Endothelial cell of umbilical vein (primary cell): ENCODE data around the gene PIN1. TPM values are rescaled to one million over a fixed set of nuclear protein-coding genes. Genes with fewer than 3 reads are reported as not detected.

Source experiments
- BruUV-seq: library from RNA; stranded (reverse); fragments of 400-500 nt; replicated peaks from 2 replicates; lab custom pipeline; 2021; lab: Mats Ljungman, UMichigan
- CTCF ChIA-PET: fragments of 300-600, 350-600 bp; sonication (Branson Sonifier 250); formaldehyde crosslinking; loops from one replicate; lab custom pipeline; 2021; ENCODE audit warnings: antibody characterized with exemption, inconsistent platforms; lab: Charles Lee
- POLR2A ChIA-PET: fragments of 300-600, 350-600 bp; sonication (Branson Sonifier 250); formaldehyde crosslinking; loops from one replicate; lab custom pipeline; 2021; ENCODE audit warnings: antibody characterized with exemption, inconsistent platforms; lab: Charles Lee
- DNase-seq: peaks from one replicate; pipeline ENCODE4 v3.0.0-alpha.2; 2011; ENCODE audit warnings: low read depth, low spot score
- FAIRE-seq: peaks from 2 replicates; lab custom pipeline; 2011; peaks lifted over from hg19 to GRCh38; lab: Jason Lieb, UNC
- H2AFZ ChIP-seq: 2 replicates; pipeline ENCODE4 v1.6.0; 2012; ENCODE audit warnings: low read depth, low read length, control low read depth, inconsistent platforms
- H3K27ac ChIP-seq: 2 replicates; pipeline ENCODE4 v1.5.1; 2011; ENCODE audit warnings: low read depth, mild to moderate bottlenecking, control low read depth, low read length, moderate library complexity; ENCODE audit not compliant: insufficient read depth
- H3K27me3 ChIP-seq, 2 experiments: 2 replicates each; pipeline versions ENCODE4 v1.6.0 to v1.6.1; 2011; ENCODE audit warnings: low read length in 2 of 2, mixed read lengths in 1 of 2; ENCODE audit not compliant: control insufficient read depth in 2 of 2, insufficient read depth in 2 of 2
- H3K36me3 ChIP-seq, 2 experiments: 2 replicates in 1 of 2; 3 replicates in 1 of 2; pipeline ENCODE4 v1.5.1; 2011; ENCODE audit warnings: low read length in 2 of 2, mild to moderate bottlenecking in 1 of 2, moderate library complexity in 1 of 2; ENCODE audit not compliant: control insufficient read depth in 2 of 2, insufficient read depth in 2 of 2; ENCODE audit errors: extremely low read depth in 1 of 2
- H3K4me1 ChIP-seq: 3 replicates; pipeline ENCODE4 v1.5.1; 2011; ENCODE audit warnings: mild to moderate bottlenecking, low read length; ENCODE audit not compliant: control insufficient read depth, insufficient read depth; ENCODE audit errors: extremely low read depth
- H3K4me2 ChIP-seq: 2 replicates; pipeline ENCODE4 v1.6.1; 2011; ENCODE audit warnings: low read length, control low read depth, mixed read lengths; ENCODE audit not compliant: insufficient read depth
- H3K4me3 ChIP-seq, 3 experiments: fragments of 200-600 bp in 1 of 3; sonication (generic), shearing (Covaris generic) in 1 of 3; replicated peaks in 1 of 3; 2 replicates each; pipeline ENCODE4 v1.5.1; 2011 to 2016; ENCODE audit warnings: control low read depth in 3 of 3, low read length in 3 of 3, mild to moderate bottlenecking in 2 of 3, inconsistent platforms in 1 of 3, low read depth in 1 of 3, moderate library complexity in 1 of 3; ENCODE audit not compliant: insufficient read depth in 1 of 3
- H3K79me2 ChIP-seq: 2 replicates; pipeline ENCODE4 v1.6.0; 2012; ENCODE audit warnings: low read length, inconsistent platforms; ENCODE audit not compliant: control insufficient read depth, insufficient read depth
- H3K9ac ChIP-seq: replicated peaks from 2 replicates; pipeline ENCODE3; 2011; ENCODE audit warnings: low read length, control low read depth; ENCODE audit not compliant: insufficient read depth; ENCODE audit errors: extremely low read depth
- H3K9me1 ChIP-seq: replicated peaks from 3 replicates; pipeline ENCODE4 v1.6.0; 2011; ENCODE audit warnings: mild to moderate bottlenecking, low read length; ENCODE audit not compliant: control insufficient read depth, insufficient read depth; ENCODE audit errors: extremely low read depth
- H3K9me3 ChIP-seq: replicated peaks from 2 replicates; pipeline ENCODE4 v1.5.1; 2012; ENCODE audit warnings: low read length, inconsistent platforms; ENCODE audit not compliant: control insufficient read depth, insufficient read depth
- H4K20me1 ChIP-seq: replicated peaks from 2 replicates; pipeline ENCODE3; 2011; ENCODE audit warnings: mild to moderate bottlenecking, low read length; ENCODE audit not compliant: control insufficient read depth, insufficient read depth; ENCODE audit errors: extremely low read depth
- CTCF ChIP-seq, 2 donors: IDR thresholded peaks; 1 replicate in 1 of 2; 2 replicates in 1 of 2; pipeline ENCODE4 v1.5.1; 2011; ENCODE audit warnings: low read length in 2 of 2, mild to moderate bottlenecking in 2 of 2, moderate library complexity in 2 of 2, control low read depth in 1 of 2, inconsistent platforms in 1 of 2, low read depth in 1 of 2; ENCODE audit not compliant: insufficient read depth in 1 of 2; ENCODE audit errors: extremely low read depth in 1 of 2
- EZH2 ChIP-seq: IDR thresholded peaks from 2 replicates; pipeline ENCODE4 v1.6.1; 2012; ENCODE audit warnings: borderline replicate concordance, low read depth, mild to moderate bottlenecking, moderate library complexity, low read length, inconsistent platforms; ENCODE audit not compliant: severe bottlenecking
- FOS ChIP-seq: IDR thresholded peaks from 2 replicates; pipeline ENCODE4 v1.6.1; 2011; ENCODE audit warnings: mild to moderate bottlenecking, low read length, moderate library complexity, borderline replicate concordance; ENCODE audit not compliant: insufficient read depth
- GATA2 ChIP-seq: IDR thresholded peaks from 2 replicates; pipeline ENCODE4 v1.7.0; 2011; ENCODE audit warnings: low read depth, mild to moderate bottlenecking, moderate library complexity, mixed read lengths, low read length; ENCODE audit not compliant: insufficient read length, insufficient read depth
- JUN ChIP-seq: IDR thresholded peaks from 2 replicates; pipeline ENCODE4 v1.6.1; 2011; ENCODE audit warnings: borderline replicate concordance, low read depth; ENCODE audit not compliant: insufficient read length, insufficient read depth
- MYC ChIP-seq: IDR thresholded peaks from one replicate; pipeline ENCODE4 v1.6.1; 2011; ENCODE audit warnings: mild to moderate bottlenecking, low read depth, low read length
- POLR2A ChIP-seq: IDR thresholded peaks from 2 replicates; pipeline ENCODE4 v1.6.1; 2012; ENCODE audit warnings: low read depth, mild to moderate bottlenecking, control low read depth, low read length
- POLR2AphosphoS5 ChIP-seq: IDR thresholded peaks from 2 replicates; pipeline ENCODE4 v1.6.1; 2012; ENCODE audit warnings: low read depth, mild to moderate bottlenecking, control low read depth, low read length, moderate library complexity; ENCODE audit not compliant: insufficient read depth
- dilution Hi-C: fragments of 300-500 bp; cut with MboI; formaldehyde crosslinking; loops from one replicate; pipeline ENCODE4 v1.15.0; 2019; ENCODE audit warnings: low sequenced_read_pairs; ENCODE audit not compliant: extremely low pct_ligation_motif_present
- intact Hi-C: fragments of 100-400 bp; cut with micrococcal nuclease; formaldehyde crosslinking; loops from one replicate; pipeline ENCODE4 v1.10.0; 2022
- polyA plus RNA-seq, 4 experiments: library from polyadenylated mRNA; depleted of rRNA in 3 of 4; stranded (reverse) in 3 of 4; unstranded in 1 of 4; fragments of >200 nt; gene quantifications; 2 replicates each; pipeline versions ENCODE4 v1.2.1 to v1.2.3, GENCODE V29; 2011 to 2012; ENCODE audit warnings: missing spikeins in 1 of 4
- total RNA-seq: library from RNA; stranded (reverse); gene quantifications from 2 replicates; pipeline ENCODE4 v1.2.3, GENCODE V29; 2021
- TF ChIP-seq, protein P1 (sequence below): IDR thresholded peaks from 2 replicates; pipeline ENCODE4 v1.6.1; 2011; ENCODE audit not compliant: insufficient read depth, insufficient read length

The PIN1 gene
- total and polyA plus RNA-seq, 2 donors (not counting 3 experiments of a cell fraction or from before 2014, with no cell fraction given), result 97.4 to 115 TPM

GRCh38 chr19:9796113-9796773 lies 38.9 kb upstream of the PIN1 start:
- CTCF ChIA-PET, result interaction anchor here (0.6 to 1.5 kb wide), 10 partner anchors 23 to 591 kb away, joined by 3 to 34 read pairs (median 8); partner anchors contain the start of genes FBXL12, ZNF121 and ZNF846
- FAIRE-seq (peak; percentile 97), DNase-seq (peak; percentile 94)
- Histone ChIP-seq H3K9me3 (no peaks in the 10 kb centered on the region), H2AFZ (peak overlapping the region; percentile 6), H3K4me3 (no peak overlapping the region), H3K4me1 (no peaks in the 10 kb centered on the region), H3K36me3 (no peaks in the 10 kb centered on the region), H3K27me3 (no peaks in the 10 kb centered on the region), H3K27ac (no peak overlapping the region), H3K9me1 (no peaks in the 10 kb centered on the region), H3K79me2 (no peaks in the 10 kb centered on the region), H4K20me1 (no peaks in the 10 kb centered on the region), H3K4me2 (no peak overlapping the region), H3K9ac (no peak overlapping the region)
- dilution Hi-C loops, result loop anchor here (10.0 kb wide), 1 partner anchor 171 kb away; the partner anchor contains the start of gene ZNF561
- no peak for TF ChIP-seq FOS
- TF ChIP-seq CTCF (IDR thresholded peaks at IDR 0.05; ENCODE audit: extremely low read depth in 1 of 2, insufficient read depth in 1 of 2, low read depth in 1 of 2, low read length in 2 of 2), result peak; percentile 79 to 83
- intact Hi-C loops, result loop anchor here (1.0 to 2.0 kb wide), 6 partner anchors 171 to 660 kb away; partner anchors contain the start of genes ZNF266 and ZNF317
- BruUV-seq, result no TSS peak
- POLR2A ChIA-PET, result interaction anchor here (0.6 kb wide), 1 partner anchor 758 kb away, joined by 3 read pairs; no protein-coding TSS in a partner anchor

- Histone ChIP-seq H3K27me3 (no peaks in the 10 kb centered on the region), H3K4me3 (no peak overlapping the region), H3K79me2 (no peaks in the 10 kb centered on the region), H3K9ac (no peak overlapping the region), H2AFZ (no peak overlapping the region), H3K9me3 (no peaks in the 10 kb centered on the region), H3K4me1 (no peaks in the 10 kb centered on the region), H4K20me1 (no peaks in the 10 kb centered on the region), H3K9me1 (no peaks in the 10 kb centered on the region), H3K36me3 (no peaks in the 10 kb centered on the region), H3K4me2 (no peak overlapping the region), H3K27ac (no peak overlapping the region)
- FAIRE-seq (no peak), DNase-seq (no peak)
- intact Hi-C loops (loop anchor here (2.0 kb wide), 1 partner anchor 363 kb away; the partner anchor contains the start of gene ZNF266), dilution Hi-C loops (loop anchor here (10.0 kb wide), 1 partner anchor 173 kb away; the partner anchor contains the start of gene ZNF561)
- no TSS peak for BruUV-seq
- CTCF ChIA-PET, result interaction anchor here (0.6 to 2.0 kb wide), 5 partner anchors 172 to 522 kb away, joined by 3 to 17 read pairs (median 6); no protein-coding TSS in a partner anchor
- POLR2A ChIA-PET, result no interaction called here
- TF ChIP-seq POLR2A (no peak), EZH2 (no peak), FOS (no peak), JUN (no peak), MYC (no peak), POLR2AphosphoS5 (no peak), GATA2 (no peak), CTCF (IDR thresholded peaks at IDR 0.05; ENCODE audit: extremely low read depth in 1 of 2, insufficient read depth in 1 of 2, low read depth in 1 of 2, low read length in 2 of 2) (no peak)
- TF ChIP-seq, protein P1, sequence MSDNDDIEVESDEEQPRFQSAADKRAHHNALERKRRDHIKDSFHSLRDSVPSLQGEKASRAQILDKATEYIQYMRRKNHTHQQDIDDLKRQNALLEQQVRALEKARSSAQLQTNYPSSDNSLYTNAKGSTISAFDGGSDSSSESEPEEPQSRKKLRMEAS, result no peak
Measured at GRCh38 chr19:9797871-9798270, 37.2 kb upstream of the PIN1 start.
